GM18858 (cell line): ENCODE data around the gene ZBTB4.
A peak's percentile ranks its signal among the peaks of the same experiment; 100 is the strongest.
"Not testable (repeated sequence)": the region's sequence is repeated elsewhere in the genome, so short reads cannot be mapped to it uniquely, and the experiment has no call there.

Experiments used
- ATAC-seq: cut with Tn5 transposase; IDR thresholded peaks from one replicate; pipeline ENCODE4 v1.9.1; 2021; ENCODE audit not compliant: unreplicated experiment

The ZBTB4 gene

GRCh38 chr17:7493941-7494340 lies 14.5 kb upstream of the ZBTB4 start:
- no peak for ATAC-seq

DNA sequence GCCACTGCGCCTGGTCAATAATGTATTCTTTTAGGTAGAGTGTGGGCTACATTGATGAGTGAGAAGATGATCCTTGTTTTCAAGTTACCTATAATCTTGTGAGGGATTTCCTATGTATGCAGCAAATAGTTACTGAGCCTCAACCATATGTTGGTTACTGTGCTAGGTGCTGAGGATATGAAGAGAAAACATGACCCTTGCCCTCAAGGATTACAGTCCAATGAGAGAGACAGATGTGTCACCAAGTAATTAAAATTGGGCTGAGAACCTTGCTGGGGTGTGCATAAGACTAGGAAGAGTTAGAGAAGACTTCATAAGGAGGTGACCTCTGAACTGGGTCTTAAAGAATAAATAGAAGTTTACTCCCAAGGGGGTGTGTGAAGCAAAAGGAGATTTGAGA lies 12.2 kb upstream of the ZBTB4 start:
- no peak for ATAC-seq

DNA sequence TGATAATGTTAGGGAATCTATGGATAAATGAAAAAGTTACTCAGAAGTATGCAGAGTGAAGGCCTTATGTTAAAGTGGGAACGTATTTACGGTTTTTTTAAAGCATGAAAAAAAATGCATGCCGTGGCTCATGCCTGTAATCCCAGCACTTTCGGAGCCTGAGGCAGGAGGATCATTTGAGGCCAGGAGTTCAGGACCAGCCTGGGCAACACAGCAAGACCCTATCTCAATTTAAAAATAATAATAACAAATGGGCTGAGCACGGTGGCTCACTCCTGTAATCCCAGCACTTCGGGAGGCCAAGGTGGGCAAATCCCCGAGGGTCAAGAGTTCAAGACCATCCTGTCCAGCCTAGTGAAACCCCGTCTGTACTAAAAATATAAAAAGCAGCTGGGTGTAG lies 10.7 kb upstream of the ZBTB4 start:
- ATAC-seq: no peak

- ATAC-seq: no peak
Observed at GRCh38 chr17:7486181-7486580, 6.8 kb upstream of the ZBTB4 start.

- no peak for ATAC-seq
Observed at GRCh38 chr17:7484919-7485377, 5.5 kb upstream of the ZBTB4 start.

- ATAC-seq: peak; percentile 41
Observed at GRCh38 chr17:7484067-7484918, 4.9 kb upstream of the ZBTB4 start, which contains the start of gene POLR2A. Gene POLR2A (plus strand): TSS chr17:7484366.

- no peak for ATAC-seq
Observed at GRCh38 chr17:7483255-7484066, 4.0 kb upstream of the ZBTB4 start.

DNA sequence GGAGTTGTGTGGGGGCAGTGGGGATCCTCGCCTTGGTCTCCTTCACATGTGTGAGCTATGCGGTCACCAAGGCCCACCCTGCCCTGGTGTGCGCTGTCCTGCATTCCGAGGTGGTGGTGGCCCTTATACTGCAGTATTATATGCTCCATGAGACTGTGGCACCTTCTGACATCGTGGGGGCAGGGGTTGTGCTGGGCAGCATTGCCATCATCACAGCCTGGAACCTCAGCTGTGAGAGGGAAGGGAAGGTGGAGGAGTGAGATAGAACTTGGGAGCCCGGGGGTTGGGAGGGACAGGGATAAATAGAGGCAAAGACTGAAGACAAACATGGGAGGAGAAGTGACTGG lies 3.3 kb upstream of the ZBTB4 start:
- not testable (repeated sequence) for ATAC-seq

GRCh38 chr17:7481842-7482741 lies 2.7 kb upstream of the ZBTB4 start:
- not testable (repeated sequence) for ATAC-seq

- ATAC-seq: not testable (repeated sequence)
Observed at GRCh38 chr17:7481275-7481674, 1.8 kb upstream of the ZBTB4 start, which contains the start of gene SLC35G6. Gene SLC35G6 (plus strand): TSS chr17:7481446. CDS start chr17:7481517, 71 bp downstream.

- no peak for ATAC-seq
Observed at GRCh38 chr17:7480089-7480384, 606 bp upstream of the ZBTB4 start.

DNA sequence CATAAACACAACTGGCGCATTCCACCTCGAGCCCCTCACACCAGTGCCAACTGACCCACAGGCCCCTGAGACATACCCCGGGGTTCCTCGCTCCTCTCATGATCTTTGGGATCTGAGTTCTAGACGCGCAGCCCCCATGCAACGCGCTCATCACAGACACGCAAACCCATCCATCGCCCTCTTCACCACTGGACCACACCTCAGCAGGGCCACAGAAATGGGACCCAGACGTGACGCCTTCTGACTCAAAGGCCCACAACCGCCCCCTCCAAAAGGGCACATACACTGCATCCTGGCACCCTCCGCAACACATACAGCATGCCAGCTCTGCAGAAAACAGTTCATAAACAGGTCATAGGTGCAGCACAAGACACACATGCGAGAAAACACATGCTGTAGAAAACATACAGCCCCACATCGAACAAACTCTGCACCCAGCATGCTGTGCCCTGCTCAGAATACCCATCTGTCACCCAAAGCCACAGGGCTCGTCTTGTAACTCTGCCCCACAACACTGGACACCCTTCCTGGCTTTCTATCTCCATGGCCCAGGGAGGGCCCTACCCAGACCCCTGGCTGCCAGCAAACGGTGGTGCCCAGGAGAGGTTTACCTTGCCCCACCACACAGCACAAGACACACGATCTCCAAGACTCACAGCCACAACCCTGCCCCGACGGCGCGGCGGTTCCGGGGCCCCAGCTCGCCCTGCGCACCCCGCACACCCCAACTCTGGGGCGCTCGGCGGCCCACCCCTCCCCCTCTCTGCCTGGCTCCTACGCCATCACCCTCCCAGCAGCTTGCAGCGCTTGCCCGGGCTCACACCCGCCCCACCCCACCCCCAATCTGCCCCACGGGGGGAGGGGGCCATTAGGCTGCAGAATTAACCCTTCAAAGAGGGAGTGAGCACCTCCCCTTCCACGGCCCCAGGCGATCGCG lies 887 bp downstream of the ZBTB4 start:
- ATAC-seq: no peak

- ATAC-seq: no peak
Observed at GRCh38 chr17:7477392-7478275, 1.8 kb downstream of the ZBTB4 start.

GRCh38 chr17:7476951-7477350 lies 2.5 kb downstream of the ZBTB4 start:
- no peak for ATAC-seq

DNA sequence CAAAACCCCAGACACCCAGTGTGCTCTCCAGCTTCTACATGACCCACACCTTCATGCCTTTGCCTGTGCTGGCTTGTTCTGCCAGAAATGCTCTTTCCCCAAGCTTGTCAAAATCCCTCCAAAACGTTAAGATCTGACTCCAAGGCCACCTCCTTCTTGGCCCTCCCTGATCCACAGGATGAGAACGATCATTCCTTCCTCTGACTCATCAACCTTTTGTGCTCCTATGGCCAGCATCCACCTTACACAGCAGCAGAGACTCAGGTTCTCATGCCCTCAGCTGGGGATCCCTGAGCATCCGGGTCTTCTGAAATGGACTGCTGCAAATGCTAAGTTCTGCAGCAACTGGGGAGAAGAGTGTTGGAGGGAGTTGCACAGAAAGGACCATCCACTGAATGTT lies 2.9 kb downstream of the ZBTB4 start:
- no peak for ATAC-seq

GRCh38 chr17:7475764-7476422 lies 3.5 kb downstream of the ZBTB4 start:
- ATAC-seq: no peak

GRCh38 chr17:7474767-7475166 lies 4.7 kb downstream of the ZBTB4 start:
- not testable (repeated sequence) for ATAC-seq

- ATAC-seq: no peak
Observed at GRCh38 chr17:7471729-7472128, 7.7 kb downstream of the ZBTB4 start.
